NCI-H1092 (cell line): Measurements from ENCODE around the gene TBKBP1.

Source experiments
- DNase-seq: peaks from one replicate; lab custom pipeline; 2025; lab: John Stamatoyannopoulos, UW

TBKBP1 gene

DNA sequence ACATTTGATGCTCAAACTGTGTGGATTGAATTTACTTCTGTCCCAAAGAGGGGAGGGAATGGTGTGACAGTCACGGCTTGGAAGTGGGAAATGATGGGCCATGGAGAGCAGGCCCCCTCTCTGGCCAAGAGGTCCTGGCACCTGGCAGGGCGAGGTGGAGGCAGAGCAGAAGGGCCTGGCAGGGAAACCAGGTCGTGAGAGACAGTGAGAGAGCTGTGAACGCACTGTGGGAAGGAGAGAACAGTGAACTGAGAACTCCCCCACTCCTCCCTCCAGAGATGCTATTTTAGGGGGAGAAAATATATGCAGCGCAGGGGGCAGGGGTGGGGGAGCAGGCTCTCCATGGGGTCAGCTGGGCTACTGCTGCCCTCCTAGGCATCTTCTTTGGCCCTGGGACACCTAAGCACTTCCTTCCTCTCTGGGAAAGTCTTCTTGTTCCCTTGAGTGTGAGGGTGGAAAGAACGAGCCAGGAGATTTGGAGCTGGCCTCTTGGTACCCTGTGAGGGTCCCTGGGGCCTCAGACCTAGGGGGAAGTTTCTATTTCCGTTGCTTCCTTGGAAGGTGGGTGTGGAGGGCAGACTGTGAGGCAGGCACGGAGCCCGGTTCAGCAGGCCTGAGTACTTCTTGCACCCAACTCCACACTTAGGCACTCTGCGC, 21.8 kb downstream of the TBKBP1 start:
- no peak for DNase-seq

DNA sequence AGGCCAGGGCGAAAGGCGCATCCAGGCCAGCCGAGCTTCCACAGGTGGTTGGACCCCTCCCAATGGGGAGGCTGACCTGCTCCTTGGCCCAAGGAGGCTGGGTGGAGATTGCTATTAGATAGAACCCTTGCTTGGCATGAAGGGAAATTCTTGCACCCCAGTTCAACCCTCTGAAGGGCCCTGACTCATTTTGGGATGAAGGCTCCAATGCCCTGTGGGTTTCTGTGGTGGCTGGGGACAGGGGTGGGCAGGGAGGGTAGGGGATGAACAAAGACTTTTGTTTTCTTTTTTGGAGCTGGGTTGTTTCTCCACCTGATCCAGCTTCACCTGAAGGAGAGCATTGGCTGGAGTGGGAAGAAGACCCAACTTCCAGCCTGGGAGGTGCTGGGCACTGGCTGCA, 22.4 kb downstream of the TBKBP1 start:
- no peak for DNase-seq

DNA sequence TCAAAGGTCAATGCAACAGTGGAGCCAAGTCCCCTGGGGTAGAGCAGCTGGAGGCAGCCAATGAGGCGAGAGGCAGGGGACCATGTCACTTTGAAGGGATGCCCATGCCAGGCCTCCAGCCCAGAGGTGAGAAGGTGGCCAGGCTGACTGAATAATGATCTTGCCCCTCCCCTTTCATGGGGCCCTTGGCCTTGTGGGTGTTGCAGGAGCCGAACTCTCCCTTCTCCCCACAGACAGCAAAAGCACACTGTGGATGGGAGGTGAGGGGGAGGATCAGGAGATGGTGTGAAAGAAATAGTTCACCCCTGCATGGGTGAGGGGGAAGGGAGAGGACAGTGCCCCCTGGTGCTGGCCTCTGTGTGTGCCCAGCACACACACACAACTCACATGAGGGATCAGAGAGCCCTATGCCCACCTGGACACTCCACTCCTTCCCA, 23.3 kb downstream of the TBKBP1 start:
- no peak for DNase-seq

DNA sequence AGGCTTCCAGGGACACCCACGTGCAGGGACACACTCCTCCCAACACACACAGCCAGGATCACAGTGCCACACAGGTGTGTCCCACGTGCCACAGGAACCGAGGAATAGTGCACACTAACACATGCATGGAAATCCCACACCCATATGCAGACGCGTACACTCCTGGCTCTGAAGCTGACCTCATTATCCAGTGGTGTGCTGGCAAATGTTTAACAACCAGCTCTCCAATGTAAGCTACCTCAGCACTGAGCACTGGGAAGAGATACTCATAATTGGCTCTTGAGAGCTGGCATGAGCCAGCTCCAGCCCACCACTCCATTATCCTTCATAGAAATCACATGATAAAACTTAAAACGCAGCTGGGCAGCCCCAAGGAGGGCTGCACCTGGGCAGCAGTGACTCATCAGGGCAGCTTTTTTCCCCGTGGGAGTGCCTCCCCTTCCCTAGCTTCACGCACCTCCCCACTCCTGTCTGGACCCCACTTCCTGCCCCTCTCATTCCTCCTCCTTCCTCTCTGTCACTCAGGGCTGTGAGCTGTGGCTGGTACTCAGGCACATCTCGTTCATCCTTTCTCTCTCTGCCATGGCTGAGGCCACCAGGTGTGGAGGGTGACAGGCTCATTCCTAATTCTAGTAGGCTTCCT, 24.1 kb downstream of the TBKBP1 start:
- peak; percentile 11 for DNase-seq

- no peak for DNase-seq
These were observed 24.9 kb downstream of the TBKBP1 start for GRCh38 chr17:47718634-47719405.

DNA sequence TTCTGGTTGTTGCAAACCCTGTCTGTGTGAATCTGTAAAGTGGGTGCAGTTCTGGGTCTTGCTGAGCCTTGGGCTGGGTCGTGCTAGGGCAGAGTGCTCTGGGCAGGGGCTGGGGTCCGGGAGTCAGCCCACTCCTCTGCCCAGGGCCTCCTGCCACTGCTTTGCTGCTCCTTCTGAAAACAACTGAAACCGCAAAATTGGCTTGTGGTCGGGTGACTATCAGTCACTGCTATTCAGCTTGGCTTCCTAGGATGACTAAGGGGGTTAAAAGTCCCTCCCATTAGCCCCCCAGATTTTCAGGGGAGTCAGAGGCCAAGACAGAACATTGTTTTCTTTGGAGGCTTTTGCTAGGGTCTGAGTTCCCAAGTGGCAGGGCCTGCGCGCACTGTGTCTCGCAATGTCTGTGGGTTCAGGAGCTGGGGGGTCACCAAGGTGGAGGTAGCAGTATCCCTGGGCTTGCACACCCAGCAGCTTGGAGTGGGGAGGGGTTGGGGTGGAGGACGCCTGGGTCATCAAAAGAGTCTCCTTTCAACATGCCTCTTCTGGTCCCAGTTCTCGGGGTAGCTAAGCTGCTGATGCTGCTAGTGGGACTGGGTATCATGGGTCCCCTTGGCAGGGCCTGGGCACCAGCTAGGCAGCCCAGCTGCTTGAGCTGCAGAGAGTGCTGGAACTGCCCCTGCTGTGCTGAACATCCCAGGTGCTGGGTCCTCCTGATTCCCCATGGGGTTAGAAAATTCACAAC, 25.6 kb downstream of the TBKBP1 start:
- no peak for DNase-seq

DNA sequence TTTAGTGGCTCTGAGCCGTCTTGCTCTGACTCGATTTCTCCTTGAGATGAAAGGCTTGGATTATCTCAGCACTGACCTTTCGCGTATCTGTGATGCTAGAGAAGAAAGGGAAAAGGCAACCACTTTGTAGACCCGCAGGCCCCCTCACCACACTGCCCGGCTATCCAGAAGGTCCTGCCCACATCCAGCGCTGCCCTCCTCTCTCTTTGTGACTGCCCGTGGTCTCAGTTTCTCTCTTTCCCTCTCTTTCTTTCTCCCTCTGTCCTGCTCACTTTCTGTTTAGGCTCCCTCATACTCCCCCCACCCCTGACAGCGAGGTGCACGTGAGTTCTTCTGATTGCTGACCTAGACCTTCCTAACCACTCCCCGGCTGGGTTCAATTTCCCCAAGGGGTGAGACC, 26.2 kb downstream of the TBKBP1 start:
- DNase-seq: no peak

DNA sequence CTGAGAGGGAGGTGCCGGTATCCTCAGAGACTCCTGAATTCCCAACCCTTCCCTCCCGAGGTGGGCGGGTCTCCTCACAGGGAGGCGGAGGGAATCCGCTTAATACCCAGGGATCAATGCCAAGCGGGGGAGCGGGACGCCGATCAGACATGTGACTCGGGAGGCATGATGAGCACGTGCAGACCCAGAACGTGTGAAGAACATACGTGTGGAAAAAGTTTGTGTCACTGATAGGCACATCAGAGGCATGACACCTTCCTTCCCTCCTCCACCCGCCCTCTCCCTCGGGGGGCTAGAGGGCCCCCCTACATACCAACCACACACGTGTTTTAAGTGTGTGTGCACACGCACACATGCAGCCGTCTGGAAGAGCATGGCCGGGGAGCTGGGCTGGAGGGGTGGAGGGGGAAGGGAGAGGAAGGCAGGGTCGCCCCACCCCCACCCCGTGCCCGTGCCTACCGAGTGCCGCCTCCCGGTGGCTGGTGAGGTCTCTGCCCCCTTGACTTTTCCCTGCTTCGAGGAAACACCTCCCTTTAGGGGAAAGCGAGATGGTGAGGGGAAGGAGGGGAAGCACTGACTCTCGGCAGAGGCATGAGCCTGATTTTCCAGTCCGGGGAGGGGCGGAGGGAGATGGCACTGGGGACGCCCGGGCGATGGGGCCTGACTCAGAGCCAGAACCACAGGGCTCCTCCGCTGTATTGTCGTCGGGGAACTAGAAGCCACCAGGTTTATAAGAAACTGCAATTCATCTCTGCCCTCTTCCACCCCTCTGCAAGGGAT, 27.0 kb downstream of the TBKBP1 start:
- DNase-seq: no peak

- DNase-seq: no peak
These were observed 27.8 kb downstream of the TBKBP1 start for GRCh38 chr17:47721725-47722124.

- no peak for DNase-seq
These were observed 30.7 kb downstream of the TBKBP1 start for GRCh38 chr17:47724705-47725104.

DNA sequence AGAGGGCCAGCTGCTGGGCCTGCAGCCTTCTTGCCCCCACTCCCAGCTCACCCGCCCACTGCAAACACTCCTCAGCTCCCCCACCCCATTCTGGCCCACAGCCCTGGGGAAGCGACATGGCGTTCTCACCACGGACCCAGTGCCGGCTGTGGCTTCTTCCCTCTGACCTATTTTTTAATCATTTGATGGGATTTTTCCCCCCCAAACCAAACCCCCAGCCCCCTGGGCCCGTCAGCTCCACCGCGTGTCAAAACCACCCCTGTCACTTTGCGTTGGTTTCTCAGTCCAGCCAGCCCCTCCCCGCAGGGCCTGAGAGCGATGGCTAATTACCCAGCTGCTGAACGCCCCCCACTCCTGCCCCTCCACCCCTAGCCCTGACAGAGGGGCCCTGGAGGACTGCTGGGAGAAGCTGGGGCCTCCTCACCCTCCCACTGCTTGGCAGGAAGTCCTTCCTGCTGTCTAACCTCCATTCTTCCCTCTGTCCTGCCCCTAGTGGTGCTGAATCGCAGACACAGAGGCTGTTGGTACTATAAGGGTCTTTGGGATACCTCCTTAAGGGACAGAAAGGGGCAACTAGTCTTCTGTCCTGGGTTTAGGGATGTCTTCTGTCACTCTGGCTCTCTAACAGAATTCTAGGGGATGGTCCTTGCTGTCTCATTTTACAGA, 31.6 kb downstream of the TBKBP1 start:
- no peak for DNase-seq

GRCh38 chr17:47726796-47727703, 33.1 kb downstream of the TBKBP1 start:
- no peak for DNase-seq

DNA sequence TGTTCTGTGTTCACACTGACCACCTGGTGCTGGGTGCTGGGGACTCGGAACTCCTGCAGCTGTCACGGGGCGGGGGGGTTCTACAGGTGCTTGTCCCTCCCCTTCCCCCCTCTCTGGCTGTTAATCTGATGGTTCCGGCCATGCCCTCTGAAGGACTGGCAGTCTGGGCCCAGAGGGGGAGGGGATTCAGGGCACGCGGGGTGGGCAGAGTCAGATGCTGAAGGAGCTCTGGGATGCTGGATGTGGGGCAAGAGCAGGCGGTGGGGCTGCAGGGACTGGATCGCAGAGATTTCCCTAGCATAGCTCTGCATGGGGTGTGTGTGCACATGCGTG, 33.7 kb downstream of the TBKBP1 start:
- DNase-seq: no peak

- no peak for DNase-seq
These were observed 34.4 kb downstream of the TBKBP1 start for GRCh38 chr17:47728214-47728877.

DNA sequence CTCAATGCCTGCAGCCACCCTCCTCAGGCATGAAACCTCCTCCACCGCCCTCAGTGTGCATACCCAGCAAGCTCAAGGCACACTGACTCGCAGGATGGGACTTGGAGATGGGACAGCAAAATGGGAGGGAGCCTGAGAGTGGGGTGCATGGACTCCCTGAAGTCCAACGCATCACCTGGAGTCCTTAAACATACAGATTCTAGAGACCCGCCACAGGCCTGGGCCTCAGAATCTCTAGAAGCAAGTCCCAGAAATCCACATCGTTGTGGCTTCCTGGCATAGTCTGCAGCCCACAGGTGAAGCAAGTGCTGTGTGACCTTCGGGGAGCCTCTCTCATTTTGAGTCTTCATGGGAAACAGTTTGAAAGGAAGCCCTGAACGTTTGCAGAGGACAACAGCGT, 35.5 kb downstream of the TBKBP1 start:
- DNase-seq: no peak

GRCh38 chr17:47730681-47731080, 36.7 kb downstream of the TBKBP1 start:
- DNase-seq: no peak

- DNase-seq: no peak
These were observed 37.4 kb downstream of the TBKBP1 start for GRCh38 chr17:47731396-47731795.

DNA sequence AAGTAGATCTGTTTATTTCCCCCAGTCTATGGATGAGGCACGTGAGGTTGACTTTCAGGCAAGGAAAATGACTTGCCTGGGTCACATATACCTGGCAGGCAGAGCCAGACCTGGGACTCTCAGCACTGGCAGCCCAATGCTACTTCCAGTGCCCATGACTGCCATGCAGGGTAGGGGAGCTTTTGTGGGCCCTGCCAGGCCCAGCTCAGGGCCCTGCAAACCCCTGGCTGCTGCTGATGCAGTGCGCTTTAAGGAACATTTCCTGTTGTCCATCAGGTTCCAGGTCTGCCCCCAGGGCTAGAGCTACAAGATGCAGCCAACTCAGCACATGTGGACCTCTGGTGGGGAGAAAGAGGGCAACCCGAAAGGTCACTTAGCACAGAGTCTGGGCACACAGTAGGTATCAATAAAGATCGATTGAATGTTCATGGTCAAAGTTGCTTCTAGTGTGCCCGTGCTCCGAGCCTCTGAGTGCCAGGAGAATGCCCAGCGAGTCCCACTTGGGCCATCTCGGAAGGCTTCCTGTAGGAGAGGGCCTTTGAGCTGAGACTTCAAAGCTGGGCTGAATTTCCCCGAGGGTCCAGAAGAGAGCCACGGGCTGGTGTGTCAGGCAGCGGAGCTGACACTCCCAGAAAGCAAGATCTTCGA, 38.6 kb downstream of the TBKBP1 start:
- no peak for DNase-seq

DNA sequence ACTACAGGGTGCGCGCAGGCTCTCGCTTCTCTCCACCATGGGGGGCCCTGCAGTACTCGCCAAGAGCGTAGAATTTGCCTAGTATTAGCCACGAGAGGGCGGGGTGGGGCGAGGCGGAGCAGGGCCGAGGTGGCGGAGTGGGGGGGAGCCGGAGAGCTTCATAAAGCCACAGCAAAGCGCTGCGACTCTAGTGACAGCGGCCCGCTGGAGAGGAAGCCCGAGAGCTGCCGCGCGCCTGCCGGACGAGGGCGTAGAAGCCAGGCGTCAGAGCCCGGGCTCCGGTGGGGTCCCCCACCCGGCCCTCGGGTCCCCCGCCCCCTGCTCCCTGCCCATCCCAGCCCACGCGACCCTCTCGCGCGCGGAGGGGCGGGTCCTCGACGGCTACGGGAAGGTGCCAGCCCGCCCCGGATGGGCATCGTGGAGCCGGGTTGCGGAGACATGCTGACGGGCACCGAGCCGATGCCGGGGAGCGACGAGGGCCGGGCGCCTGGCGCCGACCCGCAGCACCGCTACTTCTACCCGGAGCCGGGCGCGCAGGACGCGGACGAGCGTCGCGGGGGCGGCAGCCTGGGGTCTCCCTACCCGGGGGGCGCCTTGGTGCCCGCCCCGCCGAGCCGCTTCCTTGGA, 39.2 kb downstream of the TBKBP1 start, which contains the start of gene TBX21:
Gene TBX21 (plus strand): TSS at position 190 of the 627 bp plus-strand sequence. CDS start 219 bp downstream, at position 409.
- peak; percentile 47 for DNase-seq
